GM18868 (cell line): ENCODE results near the gene DOK5.
"Not testable (repeated sequence)": the region's sequence is repeated elsewhere in the genome, so short reads cannot be mapped to it uniquely, and the experiment has no call there.

Experiments used
- ATAC-seq: cut with Tn5 transposase; IDR thresholded peaks from one replicate; pipeline ENCODE4 v1.9.1; 2021; ENCODE audit warnings: mild to moderate bottlenecking, moderate library complexity; ENCODE audit not compliant: unreplicated experiment

The DOK5 gene

DNA sequence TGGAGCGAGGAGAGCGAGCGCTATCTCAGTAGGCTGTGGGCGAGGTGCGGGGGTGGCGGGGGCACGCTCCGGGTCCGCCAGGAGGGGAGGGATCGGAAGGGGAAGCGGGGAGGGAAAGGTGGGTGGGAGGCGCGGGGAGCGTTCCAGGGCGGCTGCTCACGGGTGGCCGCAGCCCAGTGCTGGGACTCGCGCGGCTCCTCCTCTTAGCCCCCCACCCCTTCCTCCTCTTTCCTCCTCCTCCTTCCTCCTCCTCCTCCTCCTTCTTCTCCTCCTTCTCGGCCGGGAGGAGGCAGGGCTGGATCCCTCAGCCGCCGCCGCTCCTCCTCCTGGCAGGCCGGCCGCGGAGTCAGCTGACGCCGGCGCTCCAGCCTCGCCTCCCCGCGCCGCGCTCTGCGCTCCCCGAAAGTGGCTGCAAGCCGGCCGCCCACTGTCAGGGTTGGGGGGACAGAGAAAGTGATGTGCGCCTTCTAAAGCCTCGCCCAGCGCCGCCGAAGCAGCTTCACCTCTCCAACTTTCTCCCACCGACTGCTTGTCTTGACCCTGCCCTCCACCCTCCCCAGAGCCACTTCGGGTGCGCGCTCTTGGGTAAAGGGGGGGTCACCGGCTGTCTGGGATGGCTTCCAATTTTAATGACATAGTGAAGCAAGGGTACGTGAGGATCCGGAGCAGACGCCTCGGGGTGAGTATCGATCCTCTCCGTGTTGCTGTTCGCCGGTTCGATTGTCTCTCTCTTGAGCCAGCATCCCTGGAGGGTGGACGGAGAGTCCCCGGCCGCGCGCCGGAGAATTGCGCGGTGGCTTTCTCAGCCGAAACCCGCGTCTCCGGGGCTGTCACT, at the start of gene DOK5:
DOK5 (plus strand) TSS at position 260 of the 835 bp plus-strand sequence; CDS start at position 614, 354 bp downstream.
- ATAC-seq = no peak

DNA sequence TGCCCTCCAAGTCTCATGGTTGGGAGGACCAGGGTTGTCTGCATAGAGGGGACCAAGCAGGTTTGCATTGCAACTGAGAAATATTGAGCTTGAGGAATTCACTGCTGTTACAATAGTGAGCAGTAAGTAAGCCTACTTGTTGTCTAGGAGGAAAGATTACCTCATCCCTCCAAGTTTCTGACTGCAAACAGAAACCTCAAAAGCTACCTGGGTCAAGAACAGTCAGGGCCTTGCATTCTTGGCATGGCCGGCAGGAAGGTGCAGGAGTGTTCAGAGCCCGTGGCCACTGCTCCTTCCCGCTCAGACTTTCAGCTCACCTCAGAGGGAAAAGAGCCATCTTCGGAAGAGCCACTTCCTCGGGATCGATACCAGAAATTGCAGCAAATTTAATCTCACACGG, 46.0 kb upstream of the DOK5 start:
- no peak for ATAC-seq

DNA sequence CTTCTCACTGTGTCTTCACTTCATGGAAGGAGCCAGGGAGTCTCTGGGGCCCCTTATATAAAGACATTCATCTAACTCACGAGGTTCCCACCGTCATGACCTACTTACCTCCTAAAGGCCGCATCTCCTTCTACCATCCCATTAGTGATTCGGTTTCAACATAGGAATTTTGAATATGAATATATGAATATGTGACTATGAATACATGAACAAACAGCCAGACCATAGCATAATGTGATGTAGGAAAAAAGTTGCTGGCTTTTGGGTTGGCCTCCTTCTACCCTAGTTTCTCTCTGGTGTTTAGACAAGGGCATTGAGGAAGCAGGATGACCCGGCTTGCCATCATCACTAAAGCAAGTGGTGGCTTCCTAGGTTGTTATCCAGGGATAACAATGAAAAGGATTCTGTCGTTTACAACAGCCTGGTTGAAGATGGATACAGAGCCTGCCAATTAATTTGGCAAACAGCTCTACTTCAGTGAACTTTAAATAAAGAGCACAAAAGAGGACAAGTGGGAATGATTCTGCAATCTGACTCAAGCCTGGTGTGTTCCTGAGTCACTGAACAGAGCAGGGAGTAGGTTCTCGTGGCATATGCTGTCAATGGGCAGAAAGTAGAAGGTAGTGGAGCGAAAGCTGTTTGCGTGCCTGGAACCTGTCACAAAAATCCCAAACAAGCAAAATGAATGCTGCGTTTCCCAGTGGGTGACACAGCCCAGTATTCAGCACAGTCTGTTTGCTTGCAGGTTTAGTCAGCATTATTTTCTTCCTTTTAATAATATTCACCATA, 44.0 kb upstream of the DOK5 start:
- no peak for ATAC-seq

DNA sequence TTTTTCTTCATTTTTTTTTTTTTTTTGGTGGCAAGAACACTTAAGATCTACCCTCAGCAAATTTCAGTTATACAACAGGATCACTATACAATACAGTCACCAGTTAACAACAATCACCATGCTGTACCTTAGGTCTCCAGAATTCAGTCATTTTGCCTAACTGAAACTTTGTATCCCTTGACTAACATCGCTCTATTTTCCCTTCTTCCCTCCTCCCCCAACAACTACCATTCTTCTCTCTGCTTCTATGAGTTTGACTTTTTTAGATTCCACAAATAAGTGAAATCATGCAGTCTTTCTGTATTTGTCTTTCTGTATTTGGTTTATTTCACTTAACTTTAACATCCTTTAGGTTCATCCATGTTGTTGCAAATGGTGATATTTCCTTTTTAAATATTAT, 42.4 kb upstream of the DOK5 start:
- ATAC-seq = no peak

DNA sequence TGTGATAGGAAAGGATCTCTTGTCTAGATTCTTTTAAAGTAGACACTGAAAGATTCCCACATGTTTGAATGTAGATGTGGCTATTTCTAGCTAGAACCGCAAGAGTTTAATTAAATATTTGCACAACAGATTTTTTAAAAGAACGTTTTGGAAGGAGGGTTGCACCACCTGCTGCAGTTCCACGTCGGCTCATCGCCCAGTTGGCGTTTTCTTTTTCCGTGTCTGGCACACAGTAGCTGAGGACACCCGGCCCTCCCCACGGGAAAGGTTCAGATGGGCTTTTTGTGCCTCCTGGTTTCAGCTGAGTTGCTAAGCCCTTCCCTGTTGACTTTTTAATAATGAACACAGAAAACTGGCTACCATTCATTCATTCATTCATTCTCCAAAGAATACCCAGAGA, 41.8 kb upstream of the DOK5 start:
- ATAC-seq = no peak

DNA sequence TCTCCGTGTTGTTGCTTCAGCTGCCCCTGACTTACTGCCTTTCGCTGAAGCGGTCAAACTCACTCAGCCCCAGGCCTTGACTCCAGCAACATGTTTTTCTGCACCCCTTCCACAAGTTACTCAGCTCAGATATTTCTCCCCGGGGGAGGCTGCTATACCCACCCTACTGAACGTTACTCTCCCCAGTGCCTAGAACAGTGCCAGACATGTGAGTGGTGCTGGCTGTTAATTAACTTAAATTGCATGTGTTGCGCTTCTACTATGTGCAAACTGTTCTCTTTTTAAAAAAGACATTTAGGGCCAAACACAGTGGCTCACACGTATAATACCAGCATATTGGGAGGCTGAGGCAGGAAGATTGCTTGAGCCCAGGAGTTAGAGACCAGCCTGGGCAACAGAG, 41.2 kb upstream of the DOK5 start:
- no peak for ATAC-seq

DNA sequence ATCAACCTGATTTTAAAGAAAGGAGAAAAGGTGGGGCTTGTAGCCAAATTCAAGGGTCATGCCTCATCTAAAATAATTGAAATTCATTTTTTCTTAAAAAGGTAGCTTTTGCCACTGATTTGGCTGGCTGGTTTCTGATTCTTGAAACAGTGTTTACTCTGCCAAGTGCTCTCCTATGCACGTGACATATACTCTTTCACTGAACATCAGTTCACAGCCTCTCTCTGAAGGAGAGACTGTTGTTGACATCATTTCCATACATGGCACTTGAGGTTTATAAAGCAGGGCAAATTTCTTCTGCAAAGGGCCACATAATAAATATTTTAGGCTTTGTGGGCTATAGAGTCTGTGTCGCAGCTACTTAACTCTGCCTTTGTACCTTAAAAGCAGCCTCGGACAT, 40.4 kb upstream of the DOK5 start:
- ATAC-seq = no peak

DNA sequence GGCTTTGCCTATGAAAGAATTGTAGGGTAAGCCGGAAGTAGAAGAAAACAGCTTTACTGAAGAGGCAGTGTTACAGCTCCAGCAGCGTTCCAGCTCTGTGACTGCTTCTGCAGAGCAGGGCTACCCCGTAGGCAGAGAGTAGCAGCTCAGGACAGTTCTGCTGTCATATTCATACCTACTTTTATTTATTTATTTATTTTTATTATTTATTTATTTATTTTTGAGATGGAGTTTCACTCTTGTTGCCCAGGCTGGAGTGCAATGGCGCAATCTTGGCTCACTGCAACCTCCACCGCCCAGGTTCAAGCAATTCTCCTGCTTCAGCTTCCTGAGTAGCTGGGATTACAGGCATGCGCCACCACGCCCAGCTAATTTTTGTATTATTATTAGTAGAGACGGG, 39.0 kb upstream of the DOK5 start:
- ATAC-seq = not testable (repeated sequence)

DNA sequence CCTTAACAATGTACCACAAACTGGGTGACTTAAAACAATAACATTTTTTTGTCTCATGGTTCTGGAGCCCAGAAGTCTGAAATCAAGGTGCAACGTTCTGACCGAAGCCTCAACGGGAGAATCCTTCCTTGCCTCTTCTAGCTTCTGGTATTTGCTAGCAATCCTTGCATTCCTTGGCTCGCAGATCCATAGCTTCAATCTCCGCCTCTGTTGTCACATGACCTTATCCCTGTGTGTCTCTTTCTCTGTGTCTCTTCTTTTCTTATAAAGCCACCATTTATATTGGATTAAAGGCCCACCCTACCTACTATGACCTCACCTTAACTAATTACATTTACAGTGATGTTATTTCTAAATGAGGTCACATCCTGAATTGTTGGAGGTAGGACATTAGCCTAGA, 37.2 kb upstream of the DOK5 start:
- ATAC-seq = no peak

DNA sequence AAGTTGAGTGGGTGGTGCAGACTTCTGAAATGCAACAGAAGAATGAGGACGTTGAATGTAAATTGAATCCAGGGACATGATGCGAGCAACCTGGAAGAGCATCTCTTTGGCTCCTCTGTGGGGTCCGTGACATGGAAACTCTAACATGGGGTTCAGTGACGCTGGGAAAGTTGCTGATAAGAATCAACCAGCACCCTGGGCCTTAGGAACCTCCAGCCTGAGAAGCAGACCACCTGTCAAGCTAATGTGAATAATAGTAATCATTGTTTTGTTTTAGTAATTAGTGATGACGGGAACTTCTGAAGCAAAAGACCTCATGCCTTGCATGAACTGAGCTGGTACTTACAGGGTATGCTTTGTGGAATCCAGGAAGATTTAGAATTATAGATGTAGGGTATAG, 25.2 kb upstream of the DOK5 start:
- ATAC-seq = no peak

DNA sequence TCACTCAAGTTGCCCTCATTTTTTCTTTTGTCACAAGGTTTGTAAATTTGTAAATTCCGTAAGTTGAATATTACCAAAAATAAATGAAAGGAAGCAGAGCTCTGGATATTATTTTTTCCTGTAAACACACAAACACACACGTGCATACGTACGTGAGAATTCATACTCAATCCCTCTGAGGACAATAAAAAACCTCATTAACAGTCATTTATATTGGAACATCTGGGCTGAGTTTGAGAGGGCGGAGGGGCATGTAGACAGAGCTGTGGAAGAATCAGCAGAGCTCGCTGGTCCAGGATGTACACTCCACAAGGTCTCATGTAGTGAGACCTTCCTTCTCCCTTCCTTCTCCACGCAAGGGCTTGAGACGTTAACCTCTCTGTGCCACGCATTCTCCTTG, 24.2 kb upstream of the DOK5 start:
- no peak for ATAC-seq

DNA sequence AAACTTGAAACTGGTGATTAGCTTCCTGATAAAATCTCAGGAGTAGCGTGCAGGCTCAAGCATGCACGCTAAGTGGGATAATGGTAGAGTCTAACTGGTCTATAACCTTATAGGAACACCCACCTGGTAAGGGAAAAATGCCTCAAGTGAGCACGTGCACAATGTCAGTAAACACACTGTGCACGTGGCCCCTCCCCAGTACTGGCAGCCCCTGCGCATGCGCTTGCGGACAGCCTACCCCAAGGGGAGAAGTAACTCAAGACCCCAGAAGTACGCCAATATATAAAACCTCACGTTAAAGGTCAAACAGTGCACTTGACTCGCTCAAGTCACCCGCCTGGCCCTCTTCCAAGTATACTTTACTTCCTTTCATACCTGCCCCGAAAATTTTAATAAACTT, 23.1 kb upstream of the DOK5 start:
- ATAC-seq = no peak

DNA sequence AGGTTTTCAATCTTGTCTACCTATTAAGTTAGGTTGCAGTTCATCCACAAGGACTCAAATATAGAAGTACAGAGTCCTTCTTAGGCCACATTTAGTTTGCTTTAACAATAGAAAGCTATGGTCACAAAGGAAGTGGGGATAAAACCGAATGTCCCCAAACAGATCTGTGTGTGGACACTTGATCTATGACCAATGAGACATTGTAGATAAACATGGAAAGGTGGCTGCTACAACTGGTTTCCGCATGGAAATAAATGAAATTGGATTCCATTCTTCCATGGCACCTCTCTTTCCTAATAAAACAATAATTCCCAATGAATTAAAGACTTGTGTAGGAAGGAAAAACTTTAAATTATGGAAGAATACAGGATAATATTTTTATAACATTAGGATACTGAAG, 20.4 kb upstream of the DOK5 start:
- no peak for ATAC-seq

DNA sequence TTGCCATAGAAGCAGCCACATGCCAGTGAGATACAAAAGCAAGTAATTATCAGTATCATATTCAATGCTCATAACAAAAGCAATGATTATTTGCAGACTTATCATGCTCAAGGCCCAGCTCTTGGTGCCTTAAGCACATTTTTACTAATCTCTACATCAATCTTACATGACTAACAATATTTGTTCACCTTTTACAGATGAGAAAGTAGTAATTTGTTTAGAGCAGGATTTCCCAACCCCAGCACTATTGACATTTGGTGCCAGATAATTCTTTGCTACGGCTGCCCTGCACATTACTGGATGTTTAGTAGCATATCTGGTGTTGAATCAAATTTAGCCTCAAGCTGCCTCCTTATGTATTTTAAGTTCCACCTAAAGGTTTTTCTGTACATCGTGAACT, 19.0 kb upstream of the DOK5 start:
- no peak for ATAC-seq

DNA sequence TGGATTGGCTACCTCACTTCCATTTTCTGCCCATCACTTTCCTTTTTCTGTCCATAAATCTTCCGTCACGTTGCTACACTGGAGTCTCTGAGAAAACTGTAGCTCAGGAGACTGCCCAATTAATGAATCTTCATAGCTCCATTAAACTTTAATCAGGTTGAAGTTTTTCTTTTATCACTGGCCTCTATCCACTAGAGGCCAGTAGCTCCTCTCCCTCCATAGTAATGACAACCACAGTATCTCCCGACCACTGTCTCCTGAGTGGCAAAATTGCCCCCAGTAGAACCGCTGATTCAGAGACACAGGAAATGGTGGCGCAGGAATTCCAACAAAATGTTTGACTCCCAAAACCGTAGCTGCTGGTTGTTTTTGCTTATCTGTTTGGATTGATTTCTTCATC, 18.4 kb upstream of the DOK5 start:
- no peak for ATAC-seq

DNA sequence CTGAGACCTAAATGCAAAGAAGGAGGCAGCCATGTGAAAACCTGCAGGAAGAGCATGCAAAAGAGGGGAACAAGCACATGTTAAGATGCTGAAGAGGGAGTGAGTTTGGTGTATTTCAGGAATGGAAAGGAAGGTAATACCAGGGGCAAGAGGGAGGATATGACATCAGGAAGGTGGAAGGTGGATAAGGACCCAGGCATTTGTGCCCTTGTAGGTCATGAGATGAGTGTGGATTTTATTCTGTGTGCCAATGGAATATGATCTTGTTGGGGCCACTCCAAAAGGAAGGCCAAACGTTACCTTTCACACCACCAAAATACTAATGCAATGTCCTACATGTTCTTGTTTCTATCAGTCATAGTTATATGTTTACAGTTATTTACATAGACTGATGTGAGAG, 17.2 kb upstream of the DOK5 start:
- no peak for ATAC-seq

DNA sequence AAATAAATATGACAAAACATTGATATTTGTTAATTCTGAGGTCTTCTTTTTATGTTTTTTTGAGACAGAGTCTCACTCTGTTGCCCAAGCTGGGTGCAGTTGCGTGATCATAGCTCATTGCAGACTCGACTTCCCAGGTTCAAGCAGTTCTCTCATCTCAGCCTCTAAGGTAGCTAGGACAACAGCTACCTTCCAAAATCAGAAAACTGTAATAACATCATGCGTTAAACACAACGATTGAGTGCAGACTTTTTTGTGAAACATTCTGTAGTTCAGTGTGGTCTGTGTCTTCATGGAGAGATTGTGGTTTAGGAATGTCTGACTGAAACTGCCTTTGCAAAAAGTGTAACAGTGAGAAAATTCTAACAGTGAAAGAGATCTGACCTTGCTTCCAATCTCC, 16.1 kb upstream of the DOK5 start:
- no peak for ATAC-seq

DNA sequence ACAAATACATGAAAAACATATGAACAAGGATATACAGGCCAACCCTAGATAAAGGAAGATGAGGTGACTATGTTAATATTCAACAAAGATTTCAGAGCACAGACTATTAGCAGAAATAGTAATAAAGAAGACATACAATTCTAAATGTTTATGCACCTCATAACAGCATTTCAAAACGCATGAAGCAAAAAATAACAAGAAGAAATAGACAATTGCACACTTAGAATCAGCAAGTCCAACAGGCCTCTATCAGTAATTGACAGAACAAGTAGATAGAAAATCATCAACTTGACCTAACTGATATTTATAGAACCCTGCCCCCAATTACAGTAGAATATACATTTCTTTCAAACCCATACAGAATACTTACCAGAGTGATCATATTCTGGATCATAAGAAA, 11.4 kb upstream of the DOK5 start:
- ATAC-seq = no peak

DNA sequence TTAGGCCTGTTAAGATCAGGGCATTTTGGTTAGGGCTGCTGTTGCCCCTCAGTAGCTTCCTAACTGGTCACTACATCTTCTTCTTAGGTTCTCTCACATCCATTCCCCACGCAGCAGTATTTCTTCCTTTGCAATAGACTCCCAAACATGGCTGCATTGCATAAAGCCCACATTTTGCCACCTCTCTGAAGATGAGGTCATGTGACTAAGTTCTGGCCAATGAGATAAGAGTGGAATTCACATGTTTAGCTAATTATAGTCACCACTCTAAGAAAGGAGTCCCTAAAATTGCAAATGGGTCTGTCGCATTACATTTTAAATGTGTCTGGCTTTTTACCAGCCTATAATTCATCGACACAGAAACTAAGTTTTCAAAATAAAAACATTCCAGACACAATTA, 9.3 kb upstream of the DOK5 start:
- ATAC-seq = no peak

DNA sequence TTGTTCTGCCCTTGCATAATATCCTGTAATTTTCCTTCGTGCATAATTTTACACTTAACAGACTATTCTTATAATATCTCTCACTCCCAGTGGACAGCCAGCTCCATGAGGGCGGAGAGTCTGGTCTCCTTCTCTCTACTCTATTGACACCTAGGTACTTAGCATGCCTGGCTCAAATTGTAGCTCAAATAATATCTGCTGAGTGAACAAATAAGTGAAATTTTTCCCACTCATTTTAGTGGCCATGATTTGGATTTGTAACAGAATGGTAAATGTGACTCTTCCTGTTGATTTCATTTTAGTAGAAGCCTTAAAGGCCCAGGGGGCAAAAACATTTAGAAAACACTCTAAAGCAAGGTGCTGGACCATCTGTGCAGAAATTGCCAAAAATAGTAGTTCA, 7.8 kb upstream of the DOK5 start:
- ATAC-seq = no peak

DNA sequence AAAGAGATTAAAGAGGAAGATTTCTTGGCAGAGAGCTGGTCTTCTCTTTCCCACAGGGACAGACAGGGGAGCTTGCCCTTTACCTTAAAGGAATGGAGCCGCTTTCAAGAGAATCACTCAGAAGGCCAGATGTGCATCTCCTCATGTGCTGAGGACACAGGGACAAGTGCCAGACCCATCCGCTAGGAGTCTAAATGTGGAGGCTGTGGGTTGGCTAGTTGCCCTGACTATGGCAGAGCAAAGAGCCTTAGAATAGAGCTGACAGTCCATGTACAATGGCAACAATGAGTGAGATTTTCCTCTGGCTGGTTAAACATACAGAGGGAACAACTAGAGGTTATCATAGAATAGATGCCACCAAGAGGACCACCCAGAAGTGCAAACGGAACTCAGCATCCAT, 7.3 kb upstream of the DOK5 start:
- no peak for ATAC-seq

DNA sequence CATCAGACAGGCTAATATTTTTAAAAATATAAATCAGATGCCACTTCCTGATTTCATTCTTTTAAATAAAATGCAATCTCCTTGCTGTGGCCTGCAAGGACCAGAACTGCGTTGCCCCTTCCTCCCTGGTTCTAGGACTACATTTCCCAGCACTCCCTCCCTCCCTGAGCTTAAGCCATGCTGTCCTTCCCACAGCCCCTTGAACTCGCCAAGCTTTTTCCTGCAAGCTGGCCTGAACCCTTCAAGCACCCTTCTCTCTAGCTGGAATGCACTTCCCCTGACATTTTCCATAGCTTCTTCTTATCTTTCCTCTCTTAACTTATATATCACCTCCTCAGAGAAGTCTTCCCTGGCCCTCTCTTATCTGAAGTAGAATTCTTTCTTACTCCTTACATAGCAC, 6.1 kb upstream of the DOK5 start:
- ATAC-seq = no peak
